Measurements from ENCODE around the gene DBX1.

Gene DBX1

GRCh38 chr11:20109731-20110445 is 50.4 kb downstream of the DBX1 start:
- Histone ChIP-seq H3K27me3 (no peaks in the 10 kb centered on the region), H4K20me1 (no peaks in the 10 kb centered on the region), H3K4me1 (peaks cover 13 to 20% (median 15%) of the 10 kb centered on the region in 10 experiments), H3K4me3 (no peak overlapping the region), H3K27ac (no peak overlapping the region), H3K9me3 (replicated peaks in 1 of 11) (no peaks in the 10 kb centered on the region), H3K4me2 (no peak overlapping the region), H3K36me3 (no peaks in the 10 kb centered on the region), H3K9ac (no peak overlapping the region)
- TF ChIP-seq Cebpa-rat (IDR thresholded peaks at IDR 0.05), result no peak
